Neuronal stem cell (in vitro differentiated cells): ENCODE results near the gene ALOX12B.
"Not testable (repeated sequence)": the region's sequence is repeated elsewhere in the genome, so short reads cannot be mapped to it uniquely, and the experiment has no call there.

Experiments used
- DNase-seq: peaks from one replicate; pipeline ENCODE4 v3.0.0-alpha.2; 2013; ENCODE audit warnings: low spot score
- H2AFZ ChIP-seq: one replicate; pipeline ENCODE4 v1.6.1; 2013; ENCODE audit warnings: mild to moderate bottlenecking, low read length, inconsistent platforms
- H2AK5ac ChIP-seq: 2 replicates; pipeline ENCODE4 v1.6.1; 2013; ENCODE audit warnings: low read depth, mild to moderate bottlenecking, inconsistent platforms, low read length, moderate library complexity, mixed read lengths
- H2BK120ac ChIP-seq: 2 replicates; pipeline ENCODE4 v1.6.1; 2013; ENCODE audit warnings: low read depth, mild to moderate bottlenecking, inconsistent platforms, low read length, moderate library complexity, mixed read lengths
- H2BK12ac ChIP-seq: one replicate; pipeline ENCODE4 v1.6.1; 2013; ENCODE audit warnings: low read length, inconsistent platforms
- H2BK15ac ChIP-seq: 2 replicates; pipeline ENCODE4 v1.6.1; 2013; ENCODE audit warnings: mild to moderate bottlenecking, low read length, inconsistent platforms, mixed read lengths
- H2BK5ac ChIP-seq: one replicate; pipeline ENCODE4 v1.6.1; 2013; ENCODE audit warnings: inconsistent platforms, mild to moderate bottlenecking, low read length, moderate library complexity
- H3K14ac ChIP-seq: one replicate; pipeline ENCODE4 v1.6.1; 2013; ENCODE audit warnings: low read length, inconsistent platforms
- H3K18ac ChIP-seq: 2 replicates; pipeline ENCODE4 v1.6.1; 2013; ENCODE audit warnings: low read length, inconsistent platforms
- H3K23ac ChIP-seq: 2 replicates; pipeline ENCODE4 v1.6.1; 2013; ENCODE audit warnings: low read depth, mild to moderate bottlenecking, mixed read lengths, low read length, inconsistent platforms; ENCODE audit not compliant: poor library complexity
- H3K27ac ChIP-seq: replicated peaks from 3 replicates; pipeline ENCODE4 v1.5.1; 2013; ENCODE audit warnings: low read length, inconsistent platforms
- H3K27me3 ChIP-seq, 3 experiments: 2 replicates each; pipeline ENCODE4 v1.6.1; 2013; ENCODE audit warnings: low read length in 3 of 3, mild to moderate bottlenecking in 2 of 3, inconsistent platforms in 1 of 3, low read depth in 1 of 3, mixed read lengths in 1 of 3, moderate library complexity in 1 of 3; ENCODE audit not compliant: control insufficient read depth in 3 of 3, insufficient read depth in 3 of 3
- H3K36me3 ChIP-seq, 2 donors: replicated peaks in 1 of 2; 2 replicates each; pipeline ENCODE4 v1.6.1; 2013; ENCODE audit warnings: low read length in 2 of 2; ENCODE audit not compliant: control insufficient read depth in 2 of 2, insufficient read depth in 2 of 2
- H3K4ac ChIP-seq: 2 replicates; pipeline ENCODE4 v1.6.1; 2013; ENCODE audit warnings: inconsistent platforms, mild to moderate bottlenecking, low read length, moderate library complexity
- H3K4me1 ChIP-seq, 2 donors: 1 replicate in 1 of 2; 2 replicates in 1 of 2; pipeline ENCODE4 v1.6.1; 2013; ENCODE audit warnings: low read length in 2 of 2, low read depth in 1 of 2; ENCODE audit not compliant: control insufficient read depth in 2 of 2, insufficient read depth in 1 of 2
- H3K4me2 ChIP-seq: one replicate; pipeline ENCODE4 v1.6.1; 2013; ENCODE audit warnings: mild to moderate bottlenecking, low read length, inconsistent platforms; ENCODE audit not compliant: insufficient read depth, poor library complexity, severe bottlenecking
- H3K4me3 ChIP-seq, 2 donors: 2 replicates each; pipeline ENCODE4 v1.5.1; 2013; ENCODE audit warnings: low read length in 2 of 2, mild to moderate bottlenecking in 2 of 2, inconsistent platforms in 1 of 2, moderate library complexity in 1 of 2
- H3K79me1 ChIP-seq: one replicate; pipeline ENCODE4 v1.6.1; 2013; ENCODE audit warnings: low read depth, mild to moderate bottlenecking, inconsistent platforms, low read length, moderate library complexity
- H3K9ac ChIP-seq: one replicate; pipeline ENCODE4 v1.6.1; 2013; ENCODE audit warnings: mild to moderate bottlenecking, low read depth, low read length, inconsistent platforms; ENCODE audit not compliant: poor library complexity
- H3K9me3 ChIP-seq, 2 donors: replicated peaks in 1 of 2; 2 replicates each; pipeline versions ENCODE3 to v1.6.1; 2013; ENCODE audit warnings: low read length in 2 of 2, mild to moderate bottlenecking in 2 of 2, inconsistent platforms in 1 of 2, low read depth in 1 of 2, mixed read lengths in 1 of 2, moderate library complexity in 1 of 2; ENCODE audit not compliant: control insufficient read depth in 2 of 2, insufficient read depth in 1 of 2
- H4K8ac ChIP-seq: one replicate; pipeline ENCODE4 v1.6.1; 2013; ENCODE audit warnings: low read depth, mild to moderate bottlenecking, inconsistent platforms, low read length, moderate library complexity
- H4K91ac ChIP-seq: one replicate; pipeline ENCODE4 v1.6.1; 2013; ENCODE audit warnings: low read length, low read depth, mild to moderate bottlenecking, inconsistent platforms; ENCODE audit not compliant: poor library complexity
- WGBS, 2 donors: extraction: QIAGEN DNeasy Blood & Tissue Kit; methylation state at CpG; one replicate each; pipeline ENCODE4 v1.1.7; 2013; ENCODE audit warnings: missing lambda C conversion rate in 2 of 2, mixed read lengths in 1 of 2; ENCODE audit not compliant: insufficient read length in 2 of 2, insufficient replicate concordance in 1 of 2; ENCODE audit errors: extremely low coverage in 2 of 2; 5-methylcytosine and 5-hydroxymethylcytosine counted together

Gene ALOX12B

GRCh38 chr17:8079291-8080207 lies 8.0 kb downstream of the ALOX12B start:
- Histone ChIP-seq H3K4me1 (no peaks in the 10 kb centered on the region), H3K23ac (peak overlapping the region; percentile 90), H2AFZ (peak overlapping the region; percentile 89), H2AK5ac (peak overlapping the region; percentile 59), H3K4ac (no peak overlapping the region), H2BK120ac (no peak overlapping the region), H4K8ac (peak overlapping the region; percentile 78), H3K18ac (peak overlapping the region; percentile 90), H3K27ac (no peak overlapping the region), H3K9ac (peak overlapping the region; percentile 95), H3K14ac (peak overlapping the region; percentile 84), H3K4me2 (peak overlapping the region; percentile 83), H2BK15ac (peak overlapping the region; percentile 91), H3K27me3 (peaks cover 6 to 84% (median 50%) of the 10 kb centered on the region in 3 experiments), H3K9me3 (no peaks in the 10 kb centered on the region), H4K91ac (no peak overlapping the region), H3K4me3 (peak overlapping the region; percentile 37 to 85), H2BK5ac (peak overlapping the region; percentile 61), H2BK12ac (peak overlapping the region; percentile 75), H3K79me1 (peaks cover 3% of the 10 kb centered on the region), H3K36me3 (no peaks in the 10 kb centered on the region)
- DNase-seq, result peak; percentile 80
- WGBS, 2 donors, result no CpG with 5 or more reads among the region's 87 CpGs

DNA sequence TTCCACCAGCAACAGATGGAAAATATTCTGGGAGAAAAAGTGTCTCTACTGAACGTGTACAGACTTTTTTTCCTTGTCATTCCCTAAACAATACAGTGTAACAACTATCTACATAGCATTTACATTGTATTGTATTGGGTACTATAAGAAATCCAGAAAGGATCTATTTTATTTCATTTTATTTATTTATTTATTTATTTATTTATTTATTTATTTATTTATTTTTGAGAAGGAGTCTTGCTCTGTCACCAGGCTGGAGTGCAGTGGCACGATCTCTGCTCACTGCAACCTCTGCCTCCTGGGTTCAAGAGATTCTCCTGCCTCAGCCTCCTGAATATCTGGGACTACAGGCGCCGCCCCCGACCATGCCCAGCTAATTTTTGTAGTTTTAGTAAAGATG lies 9.6 kb downstream of the ALOX12B start:
- not testable (repeated sequence) for H3K4me2 ChIP-seq, H3K27ac ChIP-seq, H4K91ac ChIP-seq, H2AK5ac ChIP-seq, H3K4ac ChIP-seq, H3K4me1 ChIP-seq, H2BK15ac ChIP-seq, H2BK5ac ChIP-seq, H3K23ac ChIP-seq, H2AFZ ChIP-seq, H3K9me3 ChIP-seq, H3K79me1 ChIP-seq, H2BK120ac ChIP-seq, H4K8ac ChIP-seq, H3K4me3 ChIP-seq, H3K36me3 ChIP-seq, H3K14ac ChIP-seq, H2BK12ac ChIP-seq, DNase-seq, H3K9ac ChIP-seq, H3K18ac ChIP-seq
- H3K27me3 ChIP-seq, result peaks cover 12 to 91% (median 64%) of the 10 kb centered on the region in 3 experiments
- WGBS, 2 donors, result no CpG with 5 or more reads among the region's 5 CpGs

- no peaks in the 10 kb centered on the region for H3K36me3 ChIP-seq
- no peaks in the 10 kb centered on the region for H3K9me3 ChIP-seq
- no peak overlapping the region for H3K4me2 ChIP-seq
- H2AFZ ChIP-seq, result no peak overlapping the region
- H3K4ac ChIP-seq, result no peak overlapping the region
- no CpG with 5 or more reads among the region's 13 CpGs for WGBS, 2 donors
- no peak overlapping the region for H2BK15ac ChIP-seq
- H4K91ac ChIP-seq, result no peak overlapping the region
- no peak overlapping the region for H3K14ac ChIP-seq
- no peak overlapping the region for H3K18ac ChIP-seq
- no peak overlapping the region for H2BK12ac ChIP-seq
- H2AK5ac ChIP-seq, result no peak overlapping the region
- no peak overlapping the region for H2BK5ac ChIP-seq
- DNase-seq, result no peak
- peaks cover 24 to 91% (median 77%) of the 10 kb centered on the region in 3 experiments for H3K27me3 ChIP-seq
- H3K79me1 ChIP-seq, result no peaks in the 10 kb centered on the region
- peaks cover 4 to 10% of the 10 kb centered on the region in 2 donors for H3K4me1 ChIP-seq
- no peak overlapping the region for H4K8ac ChIP-seq
- H3K23ac ChIP-seq, result peak overlapping the region; percentile 30
- no peak overlapping the region for H2BK120ac ChIP-seq
- H3K27ac ChIP-seq, result no peak overlapping the region
- H3K9ac ChIP-seq, result peak overlapping the region; percentile 24
- no peak overlapping the region for H3K4me3 ChIP-seq
Measured at GRCh38 chr17:8076502-8077266, 10.8 kb downstream of the ALOX12B start.
